ENCODE measurements around the gene TM6SF1.

Gene TM6SF1

DNA sequence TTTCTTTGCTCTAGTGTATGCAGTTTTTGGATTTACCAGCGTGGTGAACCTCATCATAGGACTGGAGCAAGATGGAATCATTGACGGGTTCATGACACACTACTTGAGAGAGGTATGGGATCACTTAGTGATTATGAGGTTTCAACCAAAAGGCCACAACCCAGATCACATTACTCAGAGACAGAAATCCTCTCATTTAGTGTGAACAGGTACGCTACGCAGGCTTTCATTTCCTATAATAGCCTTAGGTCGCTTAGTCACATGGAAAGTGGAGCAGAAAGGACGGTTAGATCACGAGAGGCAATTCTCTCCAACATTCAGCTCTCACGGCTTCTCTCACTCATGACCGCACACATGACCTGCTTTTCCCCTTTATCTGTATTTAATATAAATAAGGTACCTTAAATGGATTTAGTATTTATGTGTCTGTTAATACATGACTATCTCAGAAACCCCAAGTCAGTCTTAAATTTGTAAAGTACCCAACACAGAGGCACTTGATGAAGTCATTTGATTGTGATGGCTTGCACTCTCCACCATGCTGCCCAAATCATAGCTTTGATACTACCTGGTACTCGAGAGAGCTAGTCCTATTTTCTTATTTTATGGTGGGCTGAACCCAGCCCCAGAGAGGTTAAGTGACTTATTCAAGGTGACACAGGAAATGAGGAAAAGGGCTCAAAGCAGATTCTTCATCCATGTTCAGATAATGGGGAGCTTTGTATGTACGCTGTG, 8.6 kb downstream of the TM6SF1 start:
- Histone ChIP-seq H3K4me3 (ENCODE audit: low read depth, low read length) (no peak overlapping the region), H3K36me3 (replicated peaks) (no peaks in the 10 kb centered on the region), H3K27me3 (replicated peaks) (no peaks in the 10 kb centered on the region), H3K27ac (no peak overlapping the region)
- in situ Hi-C loops (cut with HindIII; ENCODE audit: low pct_ligation_motif_present, low sequenced_read_pairs): no loop called here
- TF ChIP-seq, protein P1, sequence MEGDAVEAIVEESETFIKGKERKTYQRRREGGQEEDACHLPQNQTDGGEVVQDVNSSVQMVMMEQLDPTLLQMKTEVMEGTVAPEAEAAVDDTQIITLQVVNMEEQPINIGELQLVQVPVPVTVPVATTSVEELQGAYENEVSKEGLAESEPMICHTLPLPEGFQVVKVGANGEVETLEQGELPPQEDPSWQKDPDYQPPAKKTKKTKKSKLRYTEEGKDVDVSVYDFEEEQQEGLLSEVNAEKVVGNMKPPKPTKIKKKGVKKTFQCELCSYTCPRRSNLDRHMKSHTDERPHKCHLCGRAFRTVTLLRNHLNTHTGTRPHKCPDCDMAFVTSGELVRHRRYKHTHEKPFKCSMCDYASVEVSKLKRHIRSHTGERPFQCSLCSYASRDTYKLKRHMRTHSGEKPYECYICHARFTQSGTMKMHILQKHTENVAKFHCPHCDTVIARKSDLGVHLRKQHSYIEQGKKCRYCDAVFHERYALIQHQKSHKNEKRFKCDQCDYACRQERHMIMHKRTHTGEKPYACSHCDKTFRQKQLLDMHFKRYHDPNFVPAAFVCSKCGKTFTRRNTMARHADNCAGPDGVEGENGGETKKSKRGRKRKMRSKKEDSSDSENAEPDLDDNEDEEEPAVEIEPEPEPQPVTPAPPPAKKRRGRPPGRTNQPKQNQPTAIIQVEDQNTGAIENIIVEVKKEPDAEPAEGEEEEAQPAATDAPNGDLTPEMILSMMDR (IDR thresholded peaks at IDR 0.05; ENCODE audit: low read depth, low read length, missing control alignments): no peak
- DNase-seq: no peak

GRCh38 chr15:83118291-83118827, 10.9 kb downstream of the TM6SF1 start:
- TF ChIP-seq, protein P1 (IDR thresholded peaks at IDR 0.05; ENCODE audit: low read depth, low read length, missing control alignments): no peak
- in situ Hi-C loops (cut with HindIII; ENCODE audit: low pct_ligation_motif_present, low sequenced_read_pairs): no loop called here
- Histone ChIP-seq H3K4me3 (ENCODE audit: low read depth, low read length) (no peak overlapping the region), H3K36me3 (replicated peaks) (no peaks in the 10 kb centered on the region), H3K27ac (no peak overlapping the region), H3K27me3 (replicated peaks) (no peaks in the 10 kb centered on the region)
- no peak for DNase-seq

- TF ChIP-seq, protein P1 (IDR thresholded peaks at IDR 0.05; ENCODE audit: low read depth, low read length, missing control alignments): no peak
- DNase-seq: no peak
- Histone ChIP-seq H3K27ac (no peak overlapping the region), H3K27me3 (replicated peaks) (no peaks in the 10 kb centered on the region), H3K4me3 (ENCODE audit: low read depth, low read length) (no peak overlapping the region), H3K36me3 (replicated peaks) (no peaks in the 10 kb centered on the region)
- in situ Hi-C loops (cut with HindIII; ENCODE audit: low pct_ligation_motif_present, low sequenced_read_pairs): no loop called here
Measured at GRCh38 chr15:83118968-83119367, 11.5 kb downstream of the TM6SF1 start.

DNA sequence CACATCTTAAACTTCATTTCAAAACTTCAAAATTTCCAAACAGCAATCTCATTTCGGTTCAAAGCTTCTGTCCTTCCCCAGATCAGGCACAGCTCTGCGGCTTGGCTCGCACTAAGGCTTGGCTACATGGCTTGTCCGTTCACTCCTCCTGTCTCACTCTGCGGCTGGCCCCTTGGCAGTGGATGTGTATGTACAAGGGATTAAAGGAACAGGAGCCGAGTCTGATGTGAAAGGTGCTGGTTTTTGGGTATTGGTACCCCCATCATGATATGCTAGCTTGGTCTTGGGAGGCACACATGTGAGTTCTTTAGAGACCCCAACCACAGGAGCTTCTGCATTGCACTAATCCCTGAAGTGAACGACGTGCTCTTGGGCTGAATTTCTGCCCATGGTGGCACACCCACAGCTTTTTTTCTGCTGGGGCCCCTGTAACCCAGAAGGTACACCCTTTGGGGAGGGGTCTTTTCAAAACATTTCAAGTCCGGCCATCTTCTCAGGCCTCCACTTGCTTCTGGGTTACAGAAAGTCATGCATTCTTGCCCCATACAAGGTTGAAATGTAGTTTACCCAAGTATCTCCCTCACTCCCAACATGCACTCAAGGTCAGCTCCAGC, 12.6 kb downstream of the TM6SF1 start:
- DNase-seq: no peak
- in situ Hi-C loops (cut with HindIII; ENCODE audit: low pct_ligation_motif_present, low sequenced_read_pairs): no loop called here
- Histone ChIP-seq H3K27me3 (replicated peaks) (no peaks in the 10 kb centered on the region), H3K4me3 (ENCODE audit: low read depth, low read length) (no peak overlapping the region), H3K36me3 (replicated peaks) (no peaks in the 10 kb centered on the region), H3K27ac (no peak overlapping the region)
- TF ChIP-seq, protein P1 (IDR thresholded peaks at IDR 0.05; ENCODE audit: low read depth, low read length, missing control alignments): no peak

- TF ChIP-seq, protein P1 (IDR thresholded peaks at IDR 0.05; ENCODE audit: low read depth, low read length, missing control alignments): no peak
- Histone ChIP-seq H3K27ac (no peak overlapping the region), H3K27me3 (replicated peaks) (no peaks in the 10 kb centered on the region), H3K4me3 (ENCODE audit: low read depth, low read length) (no peak overlapping the region), H3K36me3 (replicated peaks) (no peaks in the 10 kb centered on the region)
- no peak for DNase-seq
- in situ Hi-C loops (cut with HindIII; ENCODE audit: low pct_ligation_motif_present, low sequenced_read_pairs): no loop called here
Measured at GRCh38 chr15:83123529-83123928, 16.1 kb downstream of the TM6SF1 start.

Data from brain microvascular endothelial cell (primary cell).